Gastroesophageal sphincter (tissue), 4 donors: Measurements from ENCODE around the gene LEMD1. TPM values are rescaled to one million over a fixed set of nuclear protein-coding genes. Genes with fewer than 3 reads are reported as not detected.

Experiments
- ATAC-seq: fragments of 150-250 bp; one replicate; pipeline ENCODE4 v1.9.1; 2016; ENCODE audit warnings: mild to moderate bottlenecking, moderate library complexity
- H3K27ac ChIP-seq, 4 donors: fragments of 200-600 bp; sonication (generic) in 3 of 4; 1 replicate in 3 of 4; 2 replicates in 1 of 4; pipeline ENCODE4 v1.5.1; 2016 to 2019
- H3K27me3 ChIP-seq: fragments of 200-600 bp; sonication (generic); one replicate; pipeline ENCODE4 v1.5.1; 2019
- H3K36me3 ChIP-seq, 2 donors: fragments of 200-600 bp; sonication (generic); one replicate each; pipeline ENCODE4 v1.5.1; 2019; ENCODE audit warnings: control low read depth in 1 of 2
- H3K4me1 ChIP-seq, 3 donors: fragments of 200-600 bp; sonication (generic); 1 replicate in 2 of 3; 2 replicates in 1 of 3; pipeline ENCODE4 v1.5.1; 2016 to 2019; ENCODE audit warnings: control low read depth in 2 of 3
- H3K4me3 ChIP-seq, 2 donors: fragments of 200-600 bp; sonication (generic); one replicate each; pipeline ENCODE4 v1.5.1; 2019; ENCODE audit warnings: mild to moderate bottlenecking in 1 of 2, moderate library complexity in 1 of 2
- H3K9me3 ChIP-seq, 3 donors: fragments of 200-600 bp; sonication (generic); one replicate each; pipeline ENCODE4 v1.5.1; 2017 to 2019; ENCODE audit warnings: control low read depth in 2 of 3
- CTCF ChIP-seq, 4 experiments: fragments of 200-600 bp in 2 of 4; fragments of 450-650 bp in 2 of 4; sonication (generic) in 1 of 4; IDR thresholded peaks; one replicate each; pipeline ENCODE4 v1.5.1; 2017 to 2019; ENCODE audit warnings: antibody characterized with exemption in 4 of 4, mild to moderate bottlenecking in 2 of 4, moderate library complexity in 2 of 4
- EP300 ChIP-seq: sonication (generic); formaldehyde crosslinking; IDR thresholded peaks from one replicate; pipeline ENCODE4 v1.6.1; 2017; ENCODE audit warnings: antibody characterized with exemption, mild to moderate bottlenecking
- POLR2A ChIP-seq, 2 donors: fragments of 450-650 bp; IDR thresholded peaks; one replicate each; pipeline ENCODE4 v1.6.1; 2017; ENCODE audit warnings: antibody characterized with exemption in 2 of 2, mild to moderate bottlenecking in 2 of 2, moderate library complexity in 1 of 2
- POLR2AphosphoS5 ChIP-seq: sonication (generic); formaldehyde crosslinking; IDR thresholded peaks from one replicate; pipeline ENCODE4 v1.6.1; 2017; ENCODE audit warnings: antibody characterized with exemption
- WGBS, 2 donors: methylation state at CpG; one replicate each; pipeline ENCODE4 v1.1.5; 2018; ENCODE audit warnings: low coverage in 1 of 2; 5-methylcytosine and 5-hydroxymethylcytosine counted together
- total RNA-seq, 4 donors: library from RNA; depleted of rRNA; stranded (reverse); fragments of >200 nt; gene quantifications; one replicate each; pipeline ENCODE4 v1.1.0, GENCODE V29; 2016

LEMD1 gene
- total RNA-seq, 4 donors from 2014 or later, result not detected

GRCh38 chr1:205360891-205361290 is 61.0 kb downstream of the LEMD1 start:
- 60 to 68% methylated on average over 1 to 4 of the region's 4 CpGs for WGBS, 2 donors
- TF ChIP-seq POLR2A (IDR thresholded peaks at IDR 0.05), result no peak
- no peak for TF ChIP-seq CTCF (IDR thresholded peaks at IDR 0.05)
- no peak for TF ChIP-seq EP300
- TF ChIP-seq POLR2AphosphoS5, result no peak
- Histone ChIP-seq H3K27me3 (peaks cover 22% of the 10 kb centered on the region), H3K27ac (no peak overlapping the region), H3K4me1 (peaks cover 0 to 7% (median 0%) of the 10 kb centered on the region in 3 donors), H3K4me3 (no peak overlapping the region), H3K9me3 (no peaks in the 10 kb centered on the region), H3K36me3 (no peaks in the 10 kb centered on the region)
- no peak for ATAC-seq

DNA sequence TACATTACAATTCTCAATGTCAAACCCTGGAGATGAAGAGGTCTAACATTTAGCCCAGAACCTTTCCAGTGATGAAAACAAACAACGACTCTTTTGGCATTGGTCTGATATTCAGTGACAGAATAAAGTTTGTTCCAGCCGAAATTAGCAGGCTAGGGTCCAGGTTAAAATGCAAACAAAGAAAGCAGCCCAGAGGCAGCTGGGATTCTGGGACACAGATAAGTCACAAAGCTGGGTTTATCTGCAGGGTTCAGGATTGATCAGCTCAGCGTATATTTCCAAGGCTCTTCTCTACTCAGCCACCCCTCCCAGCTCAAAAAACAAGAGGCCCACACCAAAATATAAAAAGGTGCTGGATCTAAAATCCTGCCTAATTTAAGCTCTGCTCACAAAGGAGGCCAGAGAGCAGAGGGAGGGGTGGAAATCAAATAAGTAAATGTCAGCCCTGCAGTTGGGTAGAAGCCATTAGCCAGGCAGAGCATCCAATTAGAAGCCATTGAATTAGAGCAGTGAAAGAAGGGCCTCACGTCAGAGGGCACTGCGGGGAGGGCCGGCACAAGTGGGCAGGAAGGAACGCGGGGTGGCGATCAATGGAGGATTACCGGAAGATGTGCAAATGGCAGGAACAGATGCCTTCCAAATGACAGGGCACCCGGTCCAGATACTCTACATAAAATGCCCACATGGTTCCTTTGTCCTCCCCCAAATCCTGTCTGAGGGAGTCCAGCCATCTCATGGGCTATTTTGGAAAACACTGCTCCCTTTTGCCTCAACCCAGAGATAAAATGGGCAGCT is 61.9 kb downstream of the LEMD1 start:
- H3K4me3 ChIP-seq, result no peak overlapping the region
- H3K27me3 ChIP-seq, result peaks cover 25% of the 10 kb centered on the region
- no peaks in the 10 kb centered on the region for H3K36me3 ChIP-seq
- peaks cover 0 to 7% (median 0%) of the 10 kb centered on the region in 3 donors for H3K4me1 ChIP-seq
- H3K27ac ChIP-seq, result peak overlapping the region in 2 of 4 donors; percentile 9 to 40
- 47 to 53% methylated on average over 4 to 10 of the region's 11 CpGs for WGBS, 2 donors
- no peaks in the 10 kb centered on the region for H3K9me3 ChIP-seq
- TF ChIP-seq POLR2A (IDR thresholded peaks at IDR 0.05) (no peak), POLR2AphosphoS5 (no peak), CTCF (IDR thresholded peaks at IDR 0.05) (no peak), EP300 (no peak)
- ATAC-seq, result no peak

GRCh38 chr1:205358579-205358978 is 63.3 kb downstream of the LEMD1 start:
- no peaks in the 10 kb centered on the region for H3K36me3 ChIP-seq
- H3K9me3 ChIP-seq, result no peaks in the 10 kb centered on the region
- no peak overlapping the region for H3K4me3 ChIP-seq
- H3K27ac ChIP-seq, result no peak overlapping the region
- peaks cover 25% of the 10 kb centered on the region for H3K27me3 ChIP-seq
- ATAC-seq, result no peak
- H3K4me1 ChIP-seq, result peaks cover 0 to 7% (median 0%) of the 10 kb centered on the region in 3 donors
- TF ChIP-seq CTCF (IDR thresholded peaks at IDR 0.05) (no peak), POLR2AphosphoS5 (no peak), EP300 (no peak), POLR2A (IDR thresholded peaks at IDR 0.05) (no peak)

DNA sequence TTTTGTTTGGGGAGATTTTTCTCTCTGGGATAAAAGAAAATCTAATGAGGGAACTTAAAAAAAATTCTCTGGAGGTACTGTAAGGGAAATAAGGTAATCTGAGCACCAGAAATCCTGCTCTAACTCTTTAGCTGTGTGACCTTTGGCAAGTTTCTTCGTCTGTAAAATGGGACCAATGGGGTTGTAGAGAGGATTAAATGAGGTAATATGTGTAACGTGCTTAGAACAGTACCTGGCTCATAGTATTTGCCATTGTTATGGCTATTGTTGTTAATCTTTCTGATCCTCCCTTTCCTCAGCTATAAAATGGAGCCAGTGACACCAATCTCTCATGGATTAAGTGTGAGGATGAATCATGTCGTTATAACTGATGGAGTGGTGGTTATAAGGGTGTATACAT is 64.3 kb downstream of the LEMD1 start:
- ATAC-seq, result no peak
- H3K27me3 ChIP-seq, result peaks cover 25% of the 10 kb centered on the region
- TF ChIP-seq CTCF (IDR thresholded peaks at IDR 0.05), result no peak
- TF ChIP-seq POLR2AphosphoS5, result no peak
- no peak for TF ChIP-seq POLR2A (IDR thresholded peaks at IDR 0.05)
- TF ChIP-seq EP300, result no peak
- WGBS, 2 donors, result 83 to 95% methylated on average over 3 of the region's 3 CpGs
- peaks cover 0 to 7% (median 0%) of the 10 kb centered on the region in 3 donors for H3K4me1 ChIP-seq
- no peaks in the 10 kb centered on the region for H3K9me3 ChIP-seq
- H3K4me3 ChIP-seq, result no peak overlapping the region
- no peak overlapping the region for H3K27ac ChIP-seq
- H3K36me3 ChIP-seq, result no peaks in the 10 kb centered on the region
